GM21447 (cell line): ENCODE data around the gene HAT1.
"Not testable (repeated sequence)": the region's sequence is repeated elsewhere in the genome, so short reads cannot be mapped to it uniquely, and the experiment has no call there.

ENCODE experiments used
- ATAC-seq: cut with Tn5 transposase; IDR thresholded peaks from one replicate; pipeline ENCODE4 v1.9.1; 2021; ENCODE audit not compliant: unreplicated experiment

Gene HAT1, protein sequence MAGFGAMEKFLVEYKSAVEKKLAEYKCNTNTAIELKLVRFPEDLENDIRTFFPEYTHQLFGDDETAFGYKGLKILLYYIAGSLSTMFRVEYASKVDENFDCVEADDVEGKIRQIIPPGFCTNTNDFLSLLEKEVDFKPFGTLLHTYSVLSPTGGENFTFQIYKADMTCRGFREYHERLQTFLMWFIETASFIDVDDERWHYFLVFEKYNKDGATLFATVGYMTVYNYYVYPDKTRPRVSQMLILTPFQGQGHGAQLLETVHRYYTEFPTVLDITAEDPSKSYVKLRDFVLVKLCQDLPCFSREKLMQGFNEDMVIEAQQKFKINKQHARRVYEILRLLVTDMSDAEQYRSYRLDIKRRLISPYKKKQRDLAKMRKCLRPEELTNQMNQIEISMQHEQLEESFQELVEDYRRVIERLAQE

GRCh38 chr2:171922230-171923022 lies at the start of gene HAT1:
Gene HAT1, plus strand, starts transcription at chr2:171922461. Its CDS starts 40 bp downstream, at chr2:171922501.
- ATAC-seq = peak; percentile 97

DNA sequence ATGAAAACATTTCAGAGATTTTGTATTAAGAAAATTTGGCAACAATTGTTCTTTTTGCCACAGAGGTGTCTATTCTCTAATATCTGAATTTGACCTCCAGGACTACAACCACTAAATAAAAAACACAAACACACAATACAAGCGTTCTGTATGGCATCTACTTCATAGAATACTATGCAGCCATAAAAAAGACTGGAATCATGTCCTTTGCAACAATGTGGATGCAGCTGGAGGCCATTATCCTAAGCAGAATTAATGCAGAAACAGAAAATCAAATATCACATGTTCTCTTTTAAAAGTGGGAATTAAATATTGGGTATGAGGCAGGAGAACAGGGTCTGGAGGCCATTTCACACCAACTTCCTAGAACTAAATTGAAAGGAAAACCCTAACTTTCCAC lies 47.7 kb upstream of the HAT1 start:
- ATAC-seq = no peak

GRCh38 chr2:171874963-171875362 lies 47.3 kb upstream of the HAT1 start:
- ATAC-seq = no peak

GRCh38 chr2:171878481-171878993 lies 43.7 kb upstream of the HAT1 start:
- ATAC-seq = no peak

DNA sequence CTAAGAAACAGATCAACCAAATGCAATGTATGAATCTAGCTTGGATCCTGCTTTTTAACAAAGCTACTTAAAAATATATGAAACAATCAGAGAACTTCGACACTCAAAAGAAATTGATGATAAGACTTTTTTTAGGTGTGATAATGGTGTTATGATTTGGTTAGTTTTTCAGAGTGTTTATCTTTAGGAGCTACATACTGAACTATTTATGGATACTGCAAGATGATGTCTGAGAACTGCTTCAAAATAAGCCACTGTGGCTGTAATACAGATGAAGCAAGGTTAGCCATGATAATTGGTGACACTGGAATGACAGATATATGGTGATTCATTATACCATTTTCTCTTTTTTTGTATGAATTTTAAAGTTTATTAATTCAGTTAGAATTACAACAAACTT lies 42.4 kb upstream of the HAT1 start:
- no peak for ATAC-seq

DNA sequence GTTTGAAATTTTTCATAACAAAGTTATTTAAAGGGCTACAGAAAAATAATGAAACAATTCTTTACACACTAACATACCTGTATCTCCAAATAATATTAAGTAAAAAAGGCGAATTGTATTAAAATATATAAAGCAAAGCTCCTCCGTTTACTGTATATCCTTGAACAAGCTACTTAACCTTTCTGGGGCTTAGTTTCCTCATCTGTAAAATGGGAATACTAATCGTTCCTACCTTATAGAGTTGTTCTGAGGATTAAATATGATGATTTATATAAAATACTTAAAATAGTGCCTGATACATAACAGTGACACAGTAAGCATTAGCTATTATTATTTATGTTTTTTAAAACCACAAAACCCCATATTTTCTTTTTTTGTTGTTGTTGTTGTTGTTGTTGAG lies 41.5 kb upstream of the HAT1 start:
- ATAC-seq = no peak

GRCh38 chr2:171882089-171882769 lies 40.0 kb upstream of the HAT1 start:
- ATAC-seq = peak; percentile 70

DNA sequence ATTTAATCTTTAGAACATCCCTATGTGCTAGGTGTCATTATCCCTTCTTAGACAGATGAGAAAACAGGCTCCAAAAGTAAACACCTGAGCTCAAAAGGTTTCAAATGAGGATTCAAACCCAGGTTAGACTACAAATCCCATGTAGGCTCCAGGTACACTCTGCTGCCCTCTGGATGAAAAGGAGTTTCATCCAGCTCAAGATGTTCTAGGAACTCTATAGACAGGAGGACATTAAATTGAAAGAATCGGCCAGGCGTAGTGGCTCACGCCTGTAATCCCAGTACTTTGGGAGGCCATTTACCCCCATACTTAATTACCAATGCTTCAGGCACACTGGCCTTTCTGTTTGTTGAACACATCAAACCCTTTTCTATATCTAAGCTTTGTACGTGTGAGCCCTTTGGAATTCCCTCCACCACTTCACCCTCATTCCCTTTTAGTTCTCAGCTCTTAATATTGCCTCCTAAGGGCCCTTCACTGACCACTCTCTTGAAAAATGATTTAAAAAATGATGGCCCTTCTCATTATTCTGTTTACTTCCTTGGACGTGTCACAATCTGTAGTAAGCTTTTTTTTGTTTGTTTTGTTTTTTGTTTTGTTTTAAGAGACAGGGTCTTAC lies 38.9 kb upstream of the HAT1 start:
- ATAC-seq = no peak

DNA sequence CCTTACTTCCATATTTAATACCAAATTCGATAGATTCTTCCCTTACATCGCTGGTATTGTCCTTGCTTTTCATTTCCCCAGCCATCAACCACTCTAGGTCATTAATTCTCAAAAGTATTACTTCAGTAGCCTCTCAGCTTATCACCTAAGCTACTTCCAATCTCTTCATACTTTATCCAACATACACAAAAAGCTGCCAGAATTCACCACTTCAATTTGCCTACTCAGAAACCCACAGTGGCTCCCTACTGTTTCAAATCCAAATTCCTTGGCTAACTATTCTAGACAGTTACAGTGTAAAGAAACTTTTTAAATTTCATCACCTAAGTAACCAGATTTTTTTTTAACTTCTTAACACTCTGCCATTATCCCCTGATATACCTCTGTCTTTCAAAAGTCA lies 32.9 kb upstream of the HAT1 start:
- no peak for ATAC-seq

DNA sequence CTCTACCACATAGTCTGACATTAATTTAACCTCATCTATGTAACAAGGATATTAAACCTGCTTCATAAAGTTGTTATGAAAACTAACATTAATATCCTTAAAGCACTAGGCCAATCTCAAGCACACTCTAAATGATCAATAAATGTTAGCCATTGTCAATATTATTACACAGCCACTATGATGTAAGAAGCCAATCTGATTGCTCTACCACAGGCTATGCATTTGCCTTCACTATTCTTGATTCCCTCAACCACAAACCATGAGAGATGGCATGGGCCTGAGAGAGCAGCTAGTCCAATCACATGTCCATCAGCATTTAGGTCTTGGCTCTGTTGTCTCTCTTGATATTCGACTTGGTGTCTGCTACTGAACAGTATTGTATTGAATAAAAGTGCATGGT lies 32.5 kb upstream of the HAT1 start:
- ATAC-seq = no peak

GRCh38 chr2:171893196-171893823 lies 29.0 kb upstream of the HAT1 start:
- ATAC-seq = no peak

DNA sequence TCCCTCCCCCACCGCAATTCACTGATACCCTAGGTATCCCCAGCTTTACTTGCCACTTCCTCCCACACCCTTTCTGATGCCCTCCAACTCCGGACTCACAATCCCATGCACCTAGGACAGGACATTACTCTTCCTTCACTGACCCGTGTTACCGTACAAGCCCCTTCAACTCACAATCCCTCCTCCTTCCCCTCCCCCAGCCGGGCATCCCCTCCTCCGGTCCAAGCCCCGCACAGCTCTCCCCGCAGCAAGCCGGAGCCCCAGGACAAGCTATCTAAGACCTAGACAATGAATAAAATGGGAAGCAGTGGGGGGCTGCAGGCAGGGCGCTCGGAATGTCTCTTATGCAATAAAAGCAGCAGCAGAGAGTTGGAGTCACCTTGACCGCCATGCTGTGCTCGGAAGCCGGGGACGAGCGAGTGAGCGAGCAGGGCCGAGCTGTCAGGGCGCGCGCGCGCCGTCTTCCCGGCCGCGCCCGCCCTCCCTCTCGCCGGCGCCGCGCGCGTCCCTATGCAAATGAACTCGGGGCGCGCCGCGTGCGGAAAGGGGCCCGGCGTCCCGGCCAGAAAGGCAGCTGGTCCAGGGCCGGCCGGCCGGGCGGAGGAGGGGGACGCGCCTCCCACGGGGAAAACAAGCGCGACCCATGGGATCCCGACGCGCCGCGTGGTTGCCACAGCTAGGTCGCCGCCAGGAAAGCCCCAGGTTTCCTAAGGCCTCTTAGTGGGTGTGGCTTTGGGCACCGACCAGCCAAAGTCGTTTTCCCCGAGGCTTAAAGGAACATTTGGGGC lies 28.2 kb upstream of the HAT1 start, which contains the start of gene SLC25A12:
Gene SLC25A12, minus strand, starts transcription at position 421 of the 788 bp plus-strand sequence. Its CDS starts 30 bp downstream, at position 391.
- peak; percentile 93 for ATAC-seq

- ATAC-seq = no peak
These were observed 27.7 kb upstream of the HAT1 start for GRCh38 chr2:171894612-171894947.

- no peak for ATAC-seq
These were observed 26.5 kb upstream of the HAT1 start for GRCh38 chr2:171895786-171896185.

DNA sequence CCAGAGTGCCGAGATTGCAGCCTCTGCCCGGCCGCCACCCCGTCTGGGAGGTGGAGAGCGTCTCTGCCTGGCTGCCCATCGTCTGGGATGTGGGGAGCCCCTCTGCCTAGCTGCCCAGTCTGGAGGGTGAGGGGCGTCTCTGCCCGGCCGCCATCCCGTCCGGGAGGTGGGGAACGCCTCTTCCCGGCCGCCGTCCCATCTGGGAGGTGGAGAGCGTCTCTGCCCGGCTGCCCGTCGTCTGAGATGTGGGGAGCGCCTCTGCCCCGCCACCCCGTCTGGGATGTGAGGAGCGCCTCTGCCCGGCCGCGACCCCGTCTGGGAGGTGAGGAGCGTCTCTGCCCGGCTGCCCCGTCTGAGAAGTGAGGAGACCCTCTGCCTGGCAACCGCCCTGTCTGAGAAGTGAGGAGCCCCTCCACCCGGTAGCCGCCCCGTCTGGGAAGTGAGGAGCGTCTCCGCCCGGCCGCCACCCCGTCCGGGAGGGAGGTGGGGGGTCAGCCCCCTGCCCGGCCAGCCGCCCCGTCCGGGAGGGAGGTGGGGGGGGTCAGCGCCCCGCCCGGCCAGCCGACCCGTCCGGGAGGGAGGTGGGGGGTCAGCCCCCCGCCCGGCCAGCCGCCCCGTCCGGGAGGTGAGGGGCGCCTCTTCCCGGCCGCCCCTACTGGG lies 22.5 kb upstream of the HAT1 start:
- not testable (repeated sequence) for ATAC-seq

DNA sequence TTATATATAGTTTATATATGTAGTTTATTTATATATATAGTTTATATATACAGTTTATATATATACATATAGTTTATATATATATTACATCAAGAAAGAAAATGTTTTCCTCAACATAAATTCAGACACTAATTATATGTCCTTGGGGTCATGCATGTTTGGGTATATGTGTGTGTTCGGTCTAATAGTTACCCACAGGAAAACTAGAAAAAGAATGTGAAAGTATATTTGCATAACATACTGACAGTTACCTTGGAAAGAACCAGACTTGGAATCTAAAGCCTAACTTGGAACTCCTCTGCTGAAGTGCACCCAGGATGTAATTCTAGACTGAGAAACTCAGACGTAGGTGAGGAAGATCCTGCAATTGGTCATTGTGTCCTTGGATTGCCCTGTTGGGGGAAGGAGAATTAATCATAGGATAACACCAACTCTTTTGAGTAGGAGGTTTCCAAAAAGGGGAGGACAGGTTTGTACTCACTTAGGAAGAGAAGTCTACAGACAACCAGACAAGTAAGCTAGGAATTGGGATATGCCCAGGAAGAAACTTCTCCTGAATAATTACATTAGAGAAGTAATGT lies 19.3 kb upstream of the HAT1 start:
- ATAC-seq = no peak

DNA sequence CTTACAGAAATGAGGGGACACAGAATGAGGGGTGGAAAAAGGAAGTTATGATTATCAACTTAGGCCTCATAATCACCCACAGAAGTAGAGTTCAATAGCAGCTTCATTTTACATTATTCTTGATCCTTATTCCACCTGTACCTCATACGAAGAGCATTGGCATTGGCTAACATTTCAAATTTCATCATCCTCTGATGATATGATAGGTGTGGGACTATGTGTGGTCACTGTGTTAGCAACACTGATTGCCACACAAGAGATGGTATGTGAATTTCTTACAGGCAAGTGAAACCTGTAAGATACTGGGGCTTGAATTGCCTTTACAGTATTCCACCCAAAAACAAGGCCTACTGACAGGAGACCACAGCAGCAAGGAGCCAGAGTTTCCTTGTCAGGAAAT lies 14.0 kb upstream of the HAT1 start:
- no peak for ATAC-seq

DNA sequence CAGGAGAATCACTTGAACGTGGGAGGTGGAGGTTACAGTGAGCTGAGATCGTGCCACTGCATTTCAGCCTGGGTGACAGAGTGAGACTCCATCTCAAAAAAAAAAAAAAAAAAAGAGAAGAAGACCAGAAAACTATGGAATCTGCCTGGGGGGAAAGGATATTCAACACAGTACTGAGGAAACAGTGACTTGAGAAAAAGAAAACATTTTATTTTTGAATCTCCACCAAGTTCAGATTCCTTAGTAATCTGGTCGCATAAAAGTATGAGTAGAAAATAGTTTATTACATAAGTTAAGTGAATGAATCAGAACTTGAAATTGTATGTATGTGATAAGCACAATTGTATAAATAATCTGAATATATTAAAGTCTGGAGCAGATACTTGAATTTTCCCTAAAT lies 13.0 kb upstream of the HAT1 start:
- ATAC-seq = no peak

DNA sequence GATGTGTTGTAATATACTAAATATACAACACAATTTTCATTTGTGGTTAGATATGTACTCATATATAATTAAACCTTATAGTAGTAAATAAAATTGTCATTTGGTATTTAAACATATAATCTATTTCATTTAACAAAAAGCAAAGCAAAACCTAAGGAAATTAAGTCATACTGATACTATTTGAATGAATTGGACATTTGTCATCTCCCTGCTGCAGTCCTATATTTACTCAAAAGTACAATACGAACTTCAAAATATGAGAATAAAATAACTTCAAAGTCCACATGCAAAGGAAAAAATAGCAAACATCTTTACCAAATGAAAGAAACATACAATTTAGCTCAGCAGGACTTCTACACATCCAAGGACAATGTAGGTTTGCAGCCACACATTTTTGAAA lies 11.8 kb upstream of the HAT1 start:
- no peak for ATAC-seq
